ENCODE data around the gene MC1R.
A peak's percentile ranks its signal among the peaks of the same experiment; 100 is the strongest.

Gene MC1R

DNA sequence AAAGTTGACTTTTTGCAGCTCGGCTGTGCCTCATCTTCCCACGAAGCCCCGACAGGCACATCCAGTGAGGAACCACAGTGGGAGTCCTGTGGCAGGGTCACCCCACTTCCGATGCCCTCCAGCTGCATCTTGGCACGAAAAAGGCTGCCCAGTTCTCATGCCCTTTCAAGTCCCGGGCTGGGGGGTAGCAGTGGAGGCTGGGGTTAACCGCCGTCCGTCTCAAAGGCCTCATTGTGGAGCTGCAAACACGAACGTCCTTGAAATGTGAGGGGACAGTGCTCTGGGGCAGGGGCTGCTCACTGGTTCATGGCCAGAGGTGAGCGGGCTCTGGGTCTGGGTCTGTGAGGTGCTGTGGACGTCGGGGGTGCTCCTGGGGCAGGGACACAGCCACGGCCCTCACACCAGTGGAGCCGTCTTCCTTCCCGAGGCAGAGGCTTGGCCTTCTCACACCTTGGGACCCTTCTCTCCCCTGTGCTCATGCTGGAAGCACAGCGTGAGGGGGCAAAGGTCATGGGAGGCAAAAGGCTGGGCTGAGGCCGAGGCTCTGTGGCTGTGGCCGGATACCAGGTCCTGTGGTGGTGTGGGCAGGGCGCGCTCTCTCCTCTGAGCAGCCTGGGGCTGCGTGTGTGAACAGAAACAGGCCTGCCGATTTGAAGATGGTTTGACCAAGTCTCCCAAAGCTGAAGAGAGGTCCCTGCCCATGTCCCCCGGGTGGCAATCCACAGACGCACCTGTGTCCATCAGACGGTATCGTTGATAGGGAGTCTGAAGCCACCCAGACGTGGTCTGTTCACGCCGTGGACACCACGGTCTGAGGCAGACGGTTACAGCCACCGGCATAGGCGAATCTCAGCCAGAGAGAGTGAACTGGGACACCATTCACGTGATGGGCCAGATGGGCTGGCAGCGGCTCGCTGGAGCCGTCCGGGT, 3.1 kb upstream of the MC1R start:
- peaks cover 0 to 36% (median 29%) of the 10 kb centered on the region in 4 experiments for H3K4me1 ChIP-seq (ENCODE audit: control extremely low read depth in 1 of 4, control insufficient read depth in 4 of 4, insufficient read depth in 4 of 4, low read length in 3 of 4)
- ChIA-PET CTCF (no interaction called here), POLR2A (no interaction called here)
- H3K9me3 ChIP-seq (ENCODE audit: control extremely low read depth in 1 of 5, control insufficient read depth in 4 of 5, insufficient read depth in 2 of 5, low read depth in 1 of 5, low read length in 4 of 5) = no peaks in the 10 kb centered on the region
- H3K27ac ChIP-seq (ENCODE audit: insufficient read depth in 1 of 2, low read depth in 1 of 2, low read length in 2 of 2, poor library complexity in 1 of 2, severe bottlenecking in 2 of 2) = no peak overlapping the region
- no peak for DNase-seq
- no peak overlapping the region for H3K4me3 ChIP-seq (ENCODE audit: control insufficient read depth in 1 of 7, extremely low read depth in 1 of 7, insufficient read depth in 4 of 7, low read depth in 2 of 7, low read length in 6 of 7)
- WGBS (ENCODE audit: insufficient coverage) = 94% methylated on average over 40 of the region's 40 CpGs
- peaks cover 0 to 19% (median 6%) of the 10 kb centered on the region in 5 experiments for H3K27me3 ChIP-seq (replicated peaks in 2 of 5; ENCODE audit: control insufficient read depth in 4 of 5, insufficient read depth in 5 of 5, low read length in 4 of 5)
- H3K36me3 ChIP-seq (ENCODE audit: control insufficient read depth in 4 of 4, insufficient read depth in 4 of 4, low read length in 3 of 4) = peaks cover 0 to 28% (median 25%) of the 10 kb centered on the region in 4 experiments

GRCh38 chr16:89917773-89918452, 749 bp upstream of the MC1R start:
- peak overlapping the region in 1 of 2 experiments; percentile 25 for H3K27ac ChIP-seq (ENCODE audit: insufficient read depth in 1 of 2, low read depth in 1 of 2, low read length in 2 of 2, poor library complexity in 1 of 2, severe bottlenecking in 2 of 2)
- WGBS (ENCODE audit: insufficient coverage) = 0% methylated on average over 35 of the region's 39 CpGs
- H3K27me3 ChIP-seq (replicated peaks in 2 of 5; ENCODE audit: control insufficient read depth in 4 of 5, insufficient read depth in 5 of 5, low read length in 4 of 5) = peaks cover 0 to 42% (median 13%) of the 10 kb centered on the region in 5 experiments
- H3K9me3 ChIP-seq (ENCODE audit: control extremely low read depth in 1 of 5, control insufficient read depth in 4 of 5, insufficient read depth in 2 of 5, low read depth in 1 of 5, low read length in 4 of 5) = no peaks in the 10 kb centered on the region
- H3K4me1 ChIP-seq (ENCODE audit: control extremely low read depth in 1 of 4, control insufficient read depth in 4 of 4, insufficient read depth in 4 of 4, low read length in 3 of 4) = peaks cover 0 to 59% (median 52%) of the 10 kb centered on the region in 4 experiments
- DNase-seq = peak; percentile 79 to 88 (median 85)
- H3K4me3 ChIP-seq (ENCODE audit: control insufficient read depth in 1 of 7, extremely low read depth in 1 of 7, insufficient read depth in 4 of 7, low read depth in 2 of 7, low read length in 6 of 7) = peak overlapping the region in 6 of 7 experiments; percentile 32 to 73 (median 59)
- H3K36me3 ChIP-seq (ENCODE audit: control insufficient read depth in 4 of 4, insufficient read depth in 4 of 4, low read length in 3 of 4) = peaks cover 0 to 8% (median 7%) of the 10 kb centered on the region in 4 experiments
- ChIA-PET POLR2A (no interaction called here), CTCF (interaction anchor here (0.8 to 2.8 kb wide), 4 partner anchors 8 to 30 kb away, joined by 3 to 12 read pairs (median 4); no protein-coding TSS in a partner anchor)

DNA sequence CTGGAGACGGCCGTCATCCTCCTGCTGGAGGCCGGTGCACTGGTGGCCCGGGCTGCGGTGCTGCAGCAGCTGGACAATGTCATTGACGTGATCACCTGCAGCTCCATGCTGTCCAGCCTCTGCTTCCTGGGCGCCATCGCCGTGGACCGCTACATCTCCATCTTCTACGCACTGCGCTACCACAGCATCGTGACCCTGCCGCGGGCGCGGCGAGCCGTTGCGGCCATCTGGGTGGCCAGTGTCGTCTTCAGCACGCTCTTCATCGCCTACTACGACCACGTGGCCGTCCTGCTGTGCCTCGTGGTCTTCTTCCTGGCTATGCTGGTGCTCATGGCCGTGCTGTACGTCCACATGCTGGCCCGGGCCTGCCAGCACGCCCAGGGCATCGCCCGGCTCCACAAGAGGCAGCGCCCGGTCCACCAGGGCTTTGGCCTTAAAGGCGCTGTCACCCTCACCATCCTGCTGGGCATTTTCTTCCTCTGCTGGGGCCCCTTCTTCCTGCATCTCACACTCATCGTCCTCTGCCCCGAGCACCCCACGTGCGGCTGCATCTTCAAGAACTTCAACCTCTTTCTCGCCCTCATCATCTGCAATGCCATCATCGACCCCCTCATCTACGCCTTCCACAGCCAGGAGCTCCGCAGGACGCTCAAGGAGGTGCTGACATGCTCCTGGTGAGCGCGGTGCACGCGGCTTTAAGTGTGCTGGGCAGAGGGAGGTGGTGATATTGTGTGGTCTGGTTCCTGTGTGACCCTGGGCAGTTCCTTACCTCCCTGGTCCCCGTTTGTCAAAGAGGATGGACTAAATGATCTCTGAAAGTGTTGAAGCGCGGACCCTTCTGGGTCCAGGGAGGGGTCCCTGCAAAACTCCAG, 1.1 kb downstream of the MC1R start:
- H3K4me1 ChIP-seq (ENCODE audit: control extremely low read depth in 1 of 4, control insufficient read depth in 4 of 4, insufficient read depth in 4 of 4, low read length in 3 of 4) = peaks cover 0 to 70% (median 68%) of the 10 kb centered on the region in 4 experiments
- DNase-seq = no peak
- ChIA-PET POLR2A (interaction anchor here (1.2 kb wide), 1 partner anchor 10 kb away, joined by 5 read pairs; no protein-coding TSS in a partner anchor), CTCF (interaction anchor here (0.9 to 2.8 kb wide), 5 partner anchors 12 to 50 kb away, joined by 3 to 12 read pairs (median 3); no protein-coding TSS in a partner anchor)
- no peak overlapping the region for H3K4me3 ChIP-seq (ENCODE audit: control insufficient read depth in 1 of 7, extremely low read depth in 1 of 7, insufficient read depth in 4 of 7, low read depth in 2 of 7, low read length in 6 of 7)
- 91% methylated on average over 52 of the region's 52 CpGs for WGBS (ENCODE audit: insufficient coverage)
- H3K27ac ChIP-seq (ENCODE audit: insufficient read depth in 1 of 2, low read depth in 1 of 2, low read length in 2 of 2, poor library complexity in 1 of 2, severe bottlenecking in 2 of 2) = no peak overlapping the region
- peaks cover 0 to 61% (median 17%) of the 10 kb centered on the region in 5 experiments for H3K27me3 ChIP-seq (replicated peaks in 2 of 5; ENCODE audit: control insufficient read depth in 4 of 5, insufficient read depth in 5 of 5, low read length in 4 of 5)
- H3K9me3 ChIP-seq (ENCODE audit: control extremely low read depth in 1 of 5, control insufficient read depth in 4 of 5, insufficient read depth in 2 of 5, low read depth in 1 of 5, low read length in 4 of 5) = no peaks in the 10 kb centered on the region
- no peaks in the 10 kb centered on the region for H3K36me3 ChIP-seq (ENCODE audit: control insufficient read depth in 4 of 4, insufficient read depth in 4 of 4, low read length in 3 of 4)

DNA sequence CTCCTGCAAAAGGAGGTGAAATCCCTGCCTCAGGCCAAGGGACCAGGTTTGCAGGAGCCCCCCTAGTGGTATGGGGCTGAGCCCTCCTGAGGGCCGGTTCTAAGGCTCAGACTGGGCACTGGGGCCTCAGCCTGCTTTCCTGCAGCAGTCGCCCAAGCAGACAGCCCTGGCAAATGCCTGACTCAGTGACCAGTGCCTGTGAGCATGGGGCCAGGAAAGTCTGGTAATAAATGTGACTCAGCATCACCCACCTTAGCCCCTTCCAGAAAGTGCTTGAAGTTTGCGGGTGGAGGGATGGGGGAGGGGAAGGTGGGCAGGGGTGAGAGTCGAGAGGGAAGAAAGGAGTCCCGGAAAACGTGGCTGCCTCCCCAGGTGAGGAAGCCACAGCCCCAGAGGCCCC, 2.1 kb downstream of the MC1R start:
- POLR2A ChIA-PET = no interaction called here
- Histone ChIP-seq H3K9me3 (ENCODE audit: control extremely low read depth in 1 of 5, control insufficient read depth in 4 of 5, insufficient read depth in 2 of 5, low read depth in 1 of 5, low read length in 4 of 5) (no peaks in the 10 kb centered on the region), H3K36me3 (ENCODE audit: control insufficient read depth in 4 of 4, insufficient read depth in 4 of 4, low read length in 3 of 4) (no peaks in the 10 kb centered on the region), H3K27me3 (replicated peaks in 2 of 5; ENCODE audit: control insufficient read depth in 4 of 5, insufficient read depth in 5 of 5, low read length in 4 of 5) (peaks cover 0 to 70% (median 22%) of the 10 kb centered on the region in 5 experiments), H3K4me3 (ENCODE audit: control insufficient read depth in 1 of 7, extremely low read depth in 1 of 7, insufficient read depth in 4 of 7, low read depth in 2 of 7, low read length in 6 of 7) (peak overlapping the region in 1 of 7 experiments; percentile 69), H3K4me1 (ENCODE audit: control extremely low read depth in 1 of 4, control insufficient read depth in 4 of 4, insufficient read depth in 4 of 4, low read length in 3 of 4) (peaks cover 0 to 78% (median 73%) of the 10 kb centered on the region in 4 experiments), H3K27ac (ENCODE audit: insufficient read depth in 1 of 2, low read depth in 1 of 2, low read length in 2 of 2, poor library complexity in 1 of 2, severe bottlenecking in 2 of 2) (no peak overlapping the region)
- CTCF ChIA-PET = interaction anchor here (1.5 kb wide), 1 partner anchor 9 kb away, joined by 4 read pairs; no protein-coding TSS in a partner anchor
- 32% methylated on average over 5 of the region's 6 CpGs for WGBS (ENCODE audit: insufficient coverage)
- DNase-seq = no peak

DNA sequence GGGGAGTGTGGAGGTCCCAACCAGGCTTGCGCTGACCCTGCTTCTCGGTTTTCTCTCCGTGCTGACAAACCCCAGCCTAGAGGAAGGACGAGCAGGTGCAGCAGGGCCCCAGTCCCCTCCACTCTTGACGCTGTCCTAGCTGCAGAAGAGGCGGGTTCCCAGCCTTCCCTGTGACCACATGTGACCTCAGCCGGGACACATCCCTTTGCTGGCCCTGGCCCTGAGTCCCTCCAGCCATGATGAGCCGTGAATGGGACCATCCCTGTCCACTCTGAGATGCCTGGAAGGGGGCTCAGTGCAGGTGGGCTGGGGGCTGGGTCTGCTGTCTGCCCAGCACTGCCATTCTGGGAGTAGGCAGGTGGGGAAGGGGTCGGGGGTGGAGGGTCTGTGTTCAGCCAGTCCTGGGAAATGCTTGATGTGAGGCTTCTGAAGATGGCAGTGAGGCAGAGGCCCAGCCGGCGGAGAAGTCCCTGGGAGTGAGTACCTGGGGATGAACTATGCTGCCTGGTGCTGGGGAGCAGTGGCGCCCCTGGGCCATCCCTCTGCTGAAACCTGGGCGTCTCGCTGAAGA, 2.6 kb downstream of the MC1R start:
- 42% methylated on average over 14 of the region's 14 CpGs for WGBS (ENCODE audit: insufficient coverage)
- H3K27me3 ChIP-seq (replicated peaks in 2 of 5; ENCODE audit: control insufficient read depth in 4 of 5, insufficient read depth in 5 of 5, low read length in 4 of 5) = peaks cover 0 to 73% (median 22%) of the 10 kb centered on the region in 5 experiments
- ChIA-PET CTCF (interaction anchor here (1.0 to 1.5 kb wide), 3 partner anchors 9 to 27 kb away, joined by 3 to 5 read pairs (median 4); no protein-coding TSS in a partner anchor), POLR2A (interaction anchor here (0.8 kb wide), 1 partner anchor 11 kb away, joined by 3 read pairs; no protein-coding TSS in a partner anchor)
- no peak overlapping the region for H3K27ac ChIP-seq (ENCODE audit: insufficient read depth in 1 of 2, low read depth in 1 of 2, low read length in 2 of 2, poor library complexity in 1 of 2, severe bottlenecking in 2 of 2)
- H3K4me1 ChIP-seq (ENCODE audit: control extremely low read depth in 1 of 4, control insufficient read depth in 4 of 4, insufficient read depth in 4 of 4, low read length in 3 of 4) = peaks cover 0 to 82% (median 76%) of the 10 kb centered on the region in 4 experiments
- no peaks in the 10 kb centered on the region for H3K36me3 ChIP-seq (ENCODE audit: control insufficient read depth in 4 of 4, insufficient read depth in 4 of 4, low read length in 3 of 4)
- no peak for DNase-seq
- H3K4me3 ChIP-seq (ENCODE audit: control insufficient read depth in 1 of 7, extremely low read depth in 1 of 7, insufficient read depth in 4 of 7, low read depth in 2 of 7, low read length in 6 of 7) = peak overlapping the region in 3 of 7 experiments; percentile 56 to 69 (median 61)
- no peaks in the 10 kb centered on the region for H3K9me3 ChIP-seq (ENCODE audit: control extremely low read depth in 1 of 5, control insufficient read depth in 4 of 5, insufficient read depth in 2 of 5, low read depth in 1 of 5, low read length in 4 of 5)

All from common myeloid progenitor, CD34-positive (primary cell).